ENCODE measurements around the gene TCF4. TPM values are rescaled to one million over a fixed set of nuclear protein-coding genes. Genes with fewer than 3 reads are reported as not detected.

The TCF4 gene
- total RNA-seq, 1 experiment from 2014 or later, result 0.42 TPM

DNA sequence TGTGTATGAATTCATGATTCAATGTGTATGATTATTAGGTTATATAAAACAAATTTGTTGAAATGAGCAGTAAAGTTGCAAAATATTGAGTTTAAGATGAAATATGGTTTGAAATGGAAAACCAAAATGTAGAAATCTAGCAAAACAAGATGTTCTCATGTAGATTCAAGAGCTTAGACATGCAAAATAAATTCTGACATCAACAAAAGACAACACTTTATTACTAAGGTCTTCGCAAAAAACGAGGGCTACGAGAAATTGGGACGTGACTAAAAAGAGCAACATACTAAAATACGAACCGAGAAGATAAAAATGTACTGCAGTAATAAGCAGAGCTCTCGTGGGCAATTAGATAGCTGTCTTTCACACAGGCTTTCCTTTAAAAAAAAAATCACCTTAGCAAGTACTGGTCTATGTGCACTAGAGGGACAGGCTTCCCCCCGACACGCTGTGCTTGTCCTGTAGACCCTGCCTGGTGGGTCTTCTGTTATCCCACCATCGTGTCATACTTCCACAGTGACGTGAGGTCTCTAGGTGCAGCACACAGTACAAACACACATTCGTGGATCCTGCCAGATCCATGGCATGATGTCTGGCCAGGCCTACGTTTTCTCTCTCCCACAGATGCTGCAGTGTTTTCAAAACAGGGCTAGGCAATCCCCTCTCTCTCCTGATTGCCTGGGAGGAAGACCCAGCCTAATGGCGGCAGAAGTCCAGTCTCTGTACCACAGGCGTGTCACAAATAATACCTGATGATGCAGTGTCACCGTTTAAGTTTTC is 240.8 kb downstream of the TCF4 start:
- TF ChIP-seq SIN3A (IDR thresholded peaks at IDR 0.05; ENCODE audit: low read depth) (no peak), YY1 (IDR thresholded peaks at IDR 0.05; ENCODE audit: extremely low read depth, insufficient replicate concordance, low read depth, low read length) (no peak), JUND (IDR thresholded peaks at IDR 0.05) (no peak), FOSL1 (IDR thresholded peaks at IDR 0.05; ENCODE audit: low read depth) (no peak), EZH2 (IDR thresholded peaks at IDR 0.05) (no peak)
- Histone ChIP-seq H3K9me3 (ENCODE audit: control insufficient read depth in 1 of 2, insufficient read depth in 1 of 2, low read depth in 1 of 2, low read length in 2 of 2) (no peaks in the 10 kb centered on the region), H3K4me3 (replicated peaks in 1 of 2; ENCODE audit: low read depth in 1 of 2, low read length in 2 of 2) (no peak overlapping the region), H3K79me2 (ENCODE audit: insufficient read depth, low read length) (no peaks in the 10 kb centered on the region), H2AFZ (ENCODE audit: low read depth, low read length, poor library complexity, severe bottlenecking) (no peak overlapping the region), H3K9ac (ENCODE audit: low read length) (no peak overlapping the region), H3K4me2 (ENCODE audit: low read length) (no peak overlapping the region), H3K36me3 (ENCODE audit: control insufficient read depth in 1 of 2, insufficient read depth in 2 of 2, low read length in 2 of 2) (no peaks in the 10 kb centered on the region), H4K20me1 (ENCODE audit: insufficient read depth) (no peaks in the 10 kb centered on the region), H3K27ac (ENCODE audit: low read depth, low read length) (no peak overlapping the region), H3K9me2 (ENCODE audit: insufficient read depth) (no peaks in the 10 kb centered on the region), H3K27me3 (ENCODE audit: insufficient read depth, low read length) (no peaks in the 10 kb centered on the region), H3K4me1 (ENCODE audit: control insufficient read depth in 1 of 2, insufficient read depth in 2 of 2, low read length in 2 of 2) (no peaks in the 10 kb centered on the region)
- ChIA-PET POLR2A (no interaction called here), RAD21 (ENCODE audit: low non-redundant PET in 1 of 2, low total read pairs in 2 of 2, uncharacterized antibody in 2 of 2, unreplicated experiment in 2 of 2) (no interaction called here), CTCF (no interaction called here)
- no TSS peak for BruUV-seq (replicated peaks)
- intact Hi-C loops (cut with micrococcal nuclease), result no loop called here
- ATAC-seq, result no peak
- DNase-seq (ENCODE audit: low read depth, low spot score), result no peak

DNA sequence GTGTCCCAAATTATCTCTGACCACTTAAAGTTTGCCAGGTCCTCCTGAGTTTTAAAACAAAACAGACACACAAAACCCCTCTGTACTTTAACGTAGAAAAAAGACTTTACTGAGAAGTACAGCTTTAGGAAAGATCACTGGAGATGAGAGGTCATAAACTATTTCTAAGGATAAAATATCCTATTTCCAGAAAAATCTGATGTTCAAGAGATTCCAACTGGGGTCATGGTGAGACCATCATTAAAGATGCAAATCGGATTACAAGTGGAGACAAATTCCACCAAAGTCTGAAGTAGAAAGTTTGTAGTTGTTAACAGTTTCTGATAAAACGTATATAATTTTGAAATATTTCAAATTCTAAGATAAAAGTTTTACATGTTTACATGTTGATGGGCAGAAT is 241.6 kb downstream of the TCF4 start:
- POLR2A ChIA-PET, result no interaction called here
- H3K36me3 ChIP-seq (ENCODE audit: control insufficient read depth in 1 of 2, insufficient read depth in 2 of 2, low read length in 2 of 2), result no peaks in the 10 kb centered on the region
- BruUV-seq (replicated peaks), result no TSS peak
- H3K27ac ChIP-seq (ENCODE audit: low read depth, low read length), result no peak overlapping the region
- intact Hi-C loops (cut with micrococcal nuclease), result no loop called here
- no peak overlapping the region for H3K4me2 ChIP-seq (ENCODE audit: low read length)
- no peaks in the 10 kb centered on the region for H3K79me2 ChIP-seq (ENCODE audit: insufficient read depth, low read length)
- H2AFZ ChIP-seq (ENCODE audit: low read depth, low read length, poor library complexity, severe bottlenecking), result no peak overlapping the region
- no peak overlapping the region for H3K4me3 ChIP-seq (replicated peaks in 1 of 2; ENCODE audit: low read depth in 1 of 2, low read length in 2 of 2)
- H3K4me1 ChIP-seq (ENCODE audit: control insufficient read depth in 1 of 2, insufficient read depth in 2 of 2, low read length in 2 of 2), result no peaks in the 10 kb centered on the region
- CTCF ChIA-PET, result no interaction called here
- H3K9me3 ChIP-seq (ENCODE audit: control insufficient read depth in 1 of 2, insufficient read depth in 1 of 2, low read depth in 1 of 2, low read length in 2 of 2), result no peaks in the 10 kb centered on the region
- ATAC-seq, result no peak
- RAD21 ChIA-PET (ENCODE audit: low non-redundant PET in 1 of 2, low total read pairs in 2 of 2, uncharacterized antibody in 2 of 2, unreplicated experiment in 2 of 2), result no interaction called here
- H3K9ac ChIP-seq (ENCODE audit: low read length), result no peak overlapping the region
- no peaks in the 10 kb centered on the region for H3K9me2 ChIP-seq (ENCODE audit: insufficient read depth)
- H4K20me1 ChIP-seq (ENCODE audit: insufficient read depth), result no peaks in the 10 kb centered on the region
- no peaks in the 10 kb centered on the region for H3K27me3 ChIP-seq (ENCODE audit: insufficient read depth, low read length)
- no peak for DNase-seq (ENCODE audit: low read depth, low spot score)
- no peak for TF ChIP-seq ZNF274 (IDR thresholded peaks at IDR 0.05; ENCODE audit: low read depth, low read length)
- no peak for TF ChIP-seq RAD21 (IDR thresholded peaks at IDR 0.05; ENCODE audit: low read depth)
- no peak for TF ChIP-seq SRF (IDR thresholded peaks at IDR 0.05; ENCODE audit: low read depth)
- TF ChIP-seq, protein P1, sequence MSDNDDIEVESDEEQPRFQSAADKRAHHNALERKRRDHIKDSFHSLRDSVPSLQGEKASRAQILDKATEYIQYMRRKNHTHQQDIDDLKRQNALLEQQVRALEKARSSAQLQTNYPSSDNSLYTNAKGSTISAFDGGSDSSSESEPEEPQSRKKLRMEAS (IDR thresholded peaks at IDR 0.05), result no peak
- TF ChIP-seq TCF7L2 (IDR thresholded peaks at IDR 0.05; ENCODE audit: borderline replicate concordance, extremely low read depth, insufficient read depth, insufficient read length), result no peak
- TF ChIP-seq, protein P2, sequence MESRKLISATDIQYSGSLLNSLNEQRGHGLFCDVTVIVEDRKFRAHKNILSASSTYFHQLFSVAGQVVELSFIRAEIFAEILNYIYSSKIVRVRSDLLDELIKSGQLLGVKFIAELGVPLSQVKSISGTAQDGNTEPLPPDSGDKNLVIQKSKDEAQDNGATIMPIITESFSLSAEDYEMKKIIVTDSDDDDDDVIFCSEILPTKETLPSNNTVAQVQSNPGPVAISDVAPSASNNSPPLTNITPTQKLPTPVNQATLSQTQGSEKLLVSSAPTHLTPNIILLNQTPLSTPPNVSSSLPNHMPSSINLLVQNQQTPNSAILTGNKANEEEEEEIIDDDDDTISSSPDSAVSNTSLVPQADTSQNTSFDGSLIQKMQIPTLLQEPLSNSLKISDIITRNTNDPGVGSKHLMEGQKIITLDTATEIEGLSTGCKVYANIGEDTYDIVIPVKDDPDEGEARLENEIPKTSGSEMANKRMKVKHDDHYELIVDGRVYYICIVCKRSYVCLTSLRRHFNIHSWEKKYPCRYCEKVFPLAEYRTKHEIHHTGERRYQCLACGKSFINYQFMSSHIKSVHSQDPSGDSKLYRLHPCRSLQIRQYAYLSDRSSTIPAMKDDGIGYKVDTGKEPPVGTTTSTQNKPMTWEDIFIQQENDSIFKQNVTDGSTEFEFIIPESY (IDR thresholded peaks at IDR 0.05; ENCODE audit: extremely low read depth, insufficient replicate concordance, low read length), result no peak
- no peak for TF ChIP-seq POLR2AphosphoS5 (IDR thresholded peaks at IDR 0.05; ENCODE audit: low read depth, low read length)
- TF ChIP-seq EZH2phosphoT487 (IDR thresholded peaks at IDR 0.05; ENCODE audit: borderline replicate concordance), result no peak
- TF ChIP-seq, protein P3, sequence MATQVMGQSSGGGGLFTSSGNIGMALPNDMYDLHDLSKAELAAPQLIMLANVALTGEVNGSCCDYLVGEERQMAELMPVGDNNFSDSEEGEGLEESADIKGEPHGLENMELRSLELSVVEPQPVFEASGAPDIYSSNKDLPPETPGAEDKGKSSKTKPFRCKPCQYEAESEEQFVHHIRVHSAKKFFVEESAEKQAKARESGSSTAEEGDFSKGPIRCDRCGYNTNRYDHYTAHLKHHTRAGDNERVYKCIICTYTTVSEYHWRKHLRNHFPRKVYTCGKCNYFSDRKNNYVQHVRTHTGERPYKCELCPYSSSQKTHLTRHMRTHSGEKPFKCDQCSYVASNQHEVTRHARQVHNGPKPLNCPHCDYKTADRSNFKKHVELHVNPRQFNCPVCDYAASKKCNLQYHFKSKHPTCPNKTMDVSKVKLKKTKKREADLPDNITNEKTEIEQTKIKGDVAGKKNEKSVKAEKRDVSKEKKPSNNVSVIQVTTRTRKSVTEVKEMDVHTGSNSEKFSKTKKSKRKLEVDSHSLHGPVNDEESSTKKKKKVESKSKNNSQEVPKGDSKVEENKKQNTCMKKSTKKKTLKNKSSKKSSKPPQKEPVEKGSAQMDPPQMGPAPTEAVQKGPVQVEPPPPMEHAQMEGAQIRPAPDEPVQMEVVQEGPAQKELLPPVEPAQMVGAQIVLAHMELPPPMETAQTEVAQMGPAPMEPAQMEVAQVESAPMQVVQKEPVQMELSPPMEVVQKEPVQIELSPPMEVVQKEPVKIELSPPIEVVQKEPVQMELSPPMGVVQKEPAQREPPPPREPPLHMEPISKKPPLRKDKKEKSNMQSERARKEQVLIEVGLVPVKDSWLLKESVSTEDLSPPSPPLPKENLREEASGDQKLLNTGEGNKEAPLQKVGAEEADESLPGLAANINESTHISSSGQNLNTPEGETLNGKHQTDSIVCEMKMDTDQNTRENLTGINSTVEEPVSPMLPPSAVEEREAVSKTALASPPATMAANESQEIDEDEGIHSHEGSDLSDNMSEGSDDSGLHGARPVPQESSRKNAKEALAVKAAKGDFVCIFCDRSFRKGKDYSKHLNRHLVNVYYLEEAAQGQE (IDR thresholded peaks at IDR 0.05; ENCODE audit: low read depth), result no peak
- no peak for TF ChIP-seq EGR1 (IDR thresholded peaks at IDR 0.05; ENCODE audit: low read depth)
- no peak for TF ChIP-seq SP1 (IDR thresholded peaks at IDR 0.05; ENCODE audit: low read depth)
- TF ChIP-seq JUND (IDR thresholded peaks at IDR 0.05), result no peak
